Glutamatergic neuron (in vitro differentiated cells): ENCODE data around the gene TTC9C. TPM values are rescaled to one million over a fixed set of nuclear protein-coding genes. Genes with fewer than 3 reads are reported as not detected.

Experiments used
- DNase-seq: peaks from one replicate; pipeline ENCODE4 v3.0.0; 2022
- H3K27ac Mint-ChIP-seq: one replicate; pipeline ENCODE4 v1.8.0; 2020; ENCODE audit warnings: mild to moderate bottlenecking, mixed read lengths, inconsistent platforms; ENCODE audit not compliant: unreplicated experiment
- H3K27me3 Mint-ChIP-seq: one replicate; pipeline ENCODE4 v1.8.0; 2020; ENCODE audit warnings: mild to moderate bottlenecking, moderate library complexity, mixed read lengths, inconsistent platforms; ENCODE audit not compliant: unreplicated experiment
- H3K36me3 Mint-ChIP-seq: one replicate; pipeline ENCODE4 v1.8.0; 2020; ENCODE audit warnings: mild to moderate bottlenecking, mixed read lengths, inconsistent platforms; ENCODE audit not compliant: unreplicated experiment
- H3K4me1 Mint-ChIP-seq: one replicate; pipeline ENCODE4 v1.8.0; 2020; ENCODE audit warnings: mild to moderate bottlenecking, low read depth, mixed read lengths, inconsistent platforms; ENCODE audit not compliant: unreplicated experiment
- H3K4me3 Mint-ChIP-seq: one replicate; pipeline ENCODE4 v1.8.0; 2020; ENCODE audit warnings: mild to moderate bottlenecking, mixed read lengths, inconsistent platforms; ENCODE audit not compliant: unreplicated experiment
- H3K9me3 Mint-ChIP-seq: one replicate; pipeline ENCODE4 v1.8.0; 2020; ENCODE audit warnings: mild to moderate bottlenecking, moderate library complexity, mixed read lengths, inconsistent platforms; ENCODE audit not compliant: unreplicated experiment
- total RNA-seq: library from RNA; stranded (reverse); fragmentation: NEBNext Ultra II Directional; extraction: Animal tissue kit (Norgen Biotek cat#: 25700); gene quantifications from one replicate; pipeline ENCODE4 v1.2.1, GENCODE V29; 2021; ENCODE audit not compliant: unreplicated experiment
- TF ChIP-seq, protein P1 (sequence below): fragments of 200-600 bp; sonication (generic); IDR thresholded peaks from one replicate; pipeline ENCODE4 v1.5.0; 2021; ENCODE audit not compliant: partially characterized antibody, unreplicated experiment

The TTC9C gene
- total RNA-seq, 1 donor from 2014 or later: 34.1 TPM

DNA sequence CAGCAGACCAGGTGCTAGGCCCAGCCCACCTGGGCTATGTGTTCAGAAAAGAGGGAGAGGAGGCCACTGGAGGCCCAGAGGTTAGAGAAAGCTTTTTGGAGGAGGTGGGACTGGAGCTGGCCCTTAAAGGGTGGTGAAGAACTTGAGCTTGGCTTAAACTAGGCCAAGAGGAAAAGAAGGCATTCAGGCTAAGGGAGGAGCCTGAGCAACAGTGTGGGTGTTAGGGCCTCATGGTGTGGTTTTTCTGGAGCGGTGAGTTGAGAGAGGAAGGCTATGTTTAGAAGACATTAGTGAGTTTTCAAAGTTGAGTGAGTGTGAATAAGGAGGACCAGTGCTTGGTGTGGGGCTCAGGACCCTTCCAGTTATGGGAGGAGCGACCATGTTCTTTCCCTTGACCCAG, 49.1 kb downstream of the TTC9C start:
- no peak overlapping the region for H3K4me3 Mint-ChIP-seq
- H3K9me3 Mint-ChIP-seq: peaks cover 4% of the 10 kb centered on the region
- H3K36me3 Mint-ChIP-seq: no peaks in the 10 kb centered on the region
- no peak for DNase-seq
- H3K4me1 Mint-ChIP-seq: no peaks in the 10 kb centered on the region
- TF ChIP-seq, protein P1, sequence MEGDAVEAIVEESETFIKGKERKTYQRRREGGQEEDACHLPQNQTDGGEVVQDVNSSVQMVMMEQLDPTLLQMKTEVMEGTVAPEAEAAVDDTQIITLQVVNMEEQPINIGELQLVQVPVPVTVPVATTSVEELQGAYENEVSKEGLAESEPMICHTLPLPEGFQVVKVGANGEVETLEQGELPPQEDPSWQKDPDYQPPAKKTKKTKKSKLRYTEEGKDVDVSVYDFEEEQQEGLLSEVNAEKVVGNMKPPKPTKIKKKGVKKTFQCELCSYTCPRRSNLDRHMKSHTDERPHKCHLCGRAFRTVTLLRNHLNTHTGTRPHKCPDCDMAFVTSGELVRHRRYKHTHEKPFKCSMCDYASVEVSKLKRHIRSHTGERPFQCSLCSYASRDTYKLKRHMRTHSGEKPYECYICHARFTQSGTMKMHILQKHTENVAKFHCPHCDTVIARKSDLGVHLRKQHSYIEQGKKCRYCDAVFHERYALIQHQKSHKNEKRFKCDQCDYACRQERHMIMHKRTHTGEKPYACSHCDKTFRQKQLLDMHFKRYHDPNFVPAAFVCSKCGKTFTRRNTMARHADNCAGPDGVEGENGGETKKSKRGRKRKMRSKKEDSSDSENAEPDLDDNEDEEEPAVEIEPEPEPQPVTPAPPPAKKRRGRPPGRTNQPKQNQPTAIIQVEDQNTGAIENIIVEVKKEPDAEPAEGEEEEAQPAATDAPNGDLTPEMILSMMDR: no peak
- H3K27me3 Mint-ChIP-seq: no peaks in the 10 kb centered on the region
- no peak overlapping the region for H3K27ac Mint-ChIP-seq

DNA sequence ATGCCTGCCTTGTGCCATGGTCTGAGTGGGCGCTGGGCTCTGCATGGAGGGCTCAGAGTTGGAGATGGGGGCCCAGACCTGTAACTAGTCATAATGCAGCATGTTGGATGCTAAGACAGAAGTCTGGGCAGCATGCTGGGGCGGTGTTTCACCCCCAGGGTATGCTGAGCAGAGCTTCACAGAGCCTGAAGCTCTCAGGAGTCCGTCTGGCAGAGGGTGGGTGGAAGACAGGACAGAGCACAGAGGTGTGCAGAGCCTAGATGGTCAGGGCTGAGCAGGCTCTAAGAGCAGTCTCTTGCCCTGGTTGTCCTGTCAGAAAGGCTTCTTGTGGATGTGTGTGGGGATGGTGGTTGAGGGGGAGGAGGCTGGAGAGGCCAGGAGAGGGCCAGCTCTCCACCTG, 50.2 kb downstream of the TTC9C start:
- Mint-ChIP-seq H3K4me3 (no peak overlapping the region), H3K9me3 (peaks cover 4% of the 10 kb centered on the region), H3K27ac (no peak overlapping the region), H3K4me1 (no peaks in the 10 kb centered on the region), H3K27me3 (no peaks in the 10 kb centered on the region), H3K36me3 (no peaks in the 10 kb centered on the region)
- DNase-seq: no peak
- TF ChIP-seq, protein P1: no peak

DNA sequence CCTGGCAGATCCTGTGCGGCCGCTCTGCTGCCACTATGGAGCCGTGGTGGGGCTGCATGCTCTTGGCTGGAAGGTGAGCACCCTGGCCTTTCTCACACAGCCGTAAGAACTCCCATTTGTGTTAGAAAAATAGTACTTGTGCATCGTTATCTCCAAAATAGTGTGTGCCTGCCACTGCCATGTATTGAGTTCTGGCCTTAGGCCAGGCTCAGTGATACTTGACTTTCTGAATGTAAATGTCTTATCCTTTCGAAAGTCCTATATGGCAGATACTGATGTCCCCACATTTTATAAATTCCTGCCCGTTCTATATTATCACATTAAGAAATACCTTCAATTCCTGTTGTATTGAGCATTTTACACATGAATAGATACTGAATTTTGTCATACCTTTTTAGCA, 54.5 kb downstream of the TTC9C start:
- H3K4me3 Mint-ChIP-seq: no peak overlapping the region
- H3K9me3 Mint-ChIP-seq: peaks cover 2% of the 10 kb centered on the region
- H3K27me3 Mint-ChIP-seq: peaks cover 1% of the 10 kb centered on the region
- TF ChIP-seq, protein P1: no peak
- no peak overlapping the region for H3K27ac Mint-ChIP-seq
- no peaks in the 10 kb centered on the region for H3K36me3 Mint-ChIP-seq
- peaks cover 1% of the 10 kb centered on the region for H3K4me1 Mint-ChIP-seq
- DNase-seq: no peak

DNA sequence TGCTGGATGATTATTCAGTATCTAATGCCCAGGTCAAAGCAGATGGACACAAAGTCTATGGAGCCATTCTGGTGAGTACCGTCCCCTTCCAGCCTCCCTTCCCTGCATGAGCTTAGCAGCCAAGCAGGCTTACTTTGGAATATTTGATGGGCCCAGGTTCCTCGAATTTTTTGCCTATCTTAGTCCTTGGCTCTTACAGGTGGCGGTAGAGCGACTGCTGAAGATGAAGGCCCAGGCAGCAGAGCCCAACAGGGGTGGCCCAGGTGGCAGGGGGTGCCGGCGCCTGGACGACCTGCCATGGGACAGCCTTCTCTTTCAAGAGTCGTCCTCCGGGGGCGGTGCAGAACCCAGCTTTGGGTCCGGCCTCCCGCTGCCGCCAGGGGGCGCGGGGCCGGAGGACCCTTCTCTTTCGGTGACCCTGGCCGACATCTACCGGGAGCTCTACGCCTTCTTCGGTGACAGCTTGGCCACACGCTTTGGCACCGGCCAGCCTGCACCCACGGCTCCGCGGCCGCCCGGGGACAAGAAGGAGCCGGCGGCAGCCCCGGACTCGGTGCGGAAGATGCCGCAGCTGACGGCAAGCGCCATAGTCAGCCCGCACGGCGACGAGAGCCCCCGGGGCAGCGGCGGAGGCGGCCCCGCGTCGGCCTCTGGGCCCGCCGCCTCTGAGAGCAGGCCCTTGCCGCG, 58.2 kb downstream of the TTC9C start:
- Mint-ChIP-seq H3K27me3 (peaks cover 2% of the 10 kb centered on the region), H3K36me3 (no peaks in the 10 kb centered on the region), H3K9me3 (peaks cover 2% of the 10 kb centered on the region), H3K4me1 (peaks cover 4% of the 10 kb centered on the region), H3K4me3 (peak overlapping the region; percentile 79), H3K27ac (peak overlapping the region; percentile 82)
- DNase-seq: peak; percentile 92
- TF ChIP-seq, protein P1: peak; percentile 98

DNA sequence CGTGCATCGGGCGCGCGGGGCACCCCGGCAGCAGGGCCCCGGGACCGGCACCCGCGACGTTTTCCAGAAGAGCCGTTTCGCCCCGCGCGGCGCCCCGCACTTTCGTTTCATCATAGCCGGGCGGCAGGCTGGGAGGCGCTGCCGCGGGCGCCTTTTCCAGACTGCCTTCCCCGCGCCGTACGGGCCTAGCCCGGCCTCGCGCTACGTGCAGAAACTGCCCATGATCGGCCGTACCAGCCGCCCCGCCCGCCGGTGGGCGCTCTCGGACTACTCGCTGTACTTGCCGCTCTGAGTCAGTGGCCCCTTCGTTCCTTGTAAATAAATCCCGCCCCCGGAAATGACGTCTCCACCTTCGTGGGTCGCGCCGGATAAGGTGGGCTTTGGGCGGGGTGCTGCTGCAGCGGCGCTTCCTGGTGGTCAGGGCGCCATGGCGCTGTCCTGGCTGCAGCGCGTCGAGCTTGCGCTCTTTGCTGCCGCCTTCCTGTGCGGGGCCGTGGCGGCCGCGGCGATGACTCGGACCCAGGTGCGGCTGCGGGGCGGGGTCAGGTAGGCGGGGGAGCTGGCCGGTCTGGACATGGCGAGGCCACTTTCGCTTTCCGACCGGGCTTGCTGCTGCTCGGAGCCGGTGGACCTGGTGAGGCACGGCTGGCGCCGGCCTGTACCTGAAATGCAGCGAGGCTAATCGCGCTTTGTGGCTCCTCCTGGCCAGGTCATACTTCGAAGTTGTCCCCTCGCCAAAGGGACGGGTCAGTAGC, 58.9 kb downstream of the TTC9C start, which contains the start of gene TMEM179B:
Gene TMEM179B, plus strand, starts transcription at position 398 of the 755 bp plus-strand sequence. Its CDS starts 30 bp downstream, at position 428.
- peak within 1 kb of the TSS; percentile 87 for H3K27ac Mint-ChIP-seq
- TF ChIP-seq, protein P1: no peak
- peaks cover 5% of the 10 kb centered on the region for H3K4me1 Mint-ChIP-seq
- H3K36me3 Mint-ChIP-seq: no peaks in the 10 kb centered on the region
- DNase-seq: peak; percentile 96
- peak within 1 kb of the TSS; percentile 93 for H3K4me3 Mint-ChIP-seq
- H3K9me3 Mint-ChIP-seq: peaks cover 2% of the 10 kb centered on the region
- H3K27me3 Mint-ChIP-seq: peaks cover 2% of the 10 kb centered on the region
